ENCODE results near the gene ABCB1. TPM values are rescaled to one million over a fixed set of nuclear protein-coding genes. Genes with fewer than 3 reads are reported as not detected.

The ABCB1 gene
- total and polyA plus RNA-seq, 2 of the 8 experiments (the other 6 are each of a cell fraction or from before 2014, with no cell fraction given): 0.51 to 1.2 TPM

- WGBS, 2 experiments (ENCODE audit: extremely low coverage in 1 of 2, insufficient coverage in 1 of 2, insufficient read length in 1 of 2, insufficient replicate concordance in 2 of 2, low coverage in 1 of 2, low lambda C conversion rate in 2 of 2, missing lambda C conversion rate in 1 of 2): 100% methylated on average over 1 of the region's 1 CpG; no CpG with 5 or more reads in 1 of the 2 experiments
- Histone ChIP-seq H2BK20ac (ENCODE audit: low read length) (no peak overlapping the region), H3K4me1 (replicated peaks in 1 of 4; ENCODE audit: control insufficient read depth in 3 of 4, insufficient read depth in 4 of 4, low read length in 3 of 4) (peaks cover 0 to 4% (median 2%) of the 10 kb centered on the region in 4 experiments; a peak in 4 of 7 replicates), H3K27ac (ENCODE audit: low read depth, low read length) (no peak overlapping the region), H3K14ac (ENCODE audit: insufficient read length) (no peak overlapping the region), H3K56ac (replicated peaks; ENCODE audit: insufficient read length, low read depth, low read length) (no peak overlapping the region), H3K27me3 (replicated peaks in 1 of 4; ENCODE audit: control insufficient read depth in 3 of 4, extremely low read depth in 1 of 4, insufficient read depth in 3 of 4, low read length in 3 of 4) (peaks cover 4 to 20% (median 15%) of the 10 kb centered on the region in 4 experiments), H4K8ac (ENCODE audit: extremely low read depth, insufficient read depth, low read length) (no peak overlapping the region), H3K23ac (ENCODE audit: insufficient read length) (no peak overlapping the region), H4K20me1 (replicated peaks in 1 of 2; ENCODE audit: control insufficient read depth in 1 of 2, insufficient read depth in 2 of 2, low read length in 2 of 2) (peaks cover 0 to 2% of the 10 kb centered on the region in 2 experiments), H3K79me1 (ENCODE audit: low read depth, low read length) (no peaks in the 10 kb centered on the region), H3K23me2 (ENCODE audit: low read depth, low read length) (peaks cover 6% of the 10 kb centered on the region), H3K9ac (replicated peaks in 1 of 4; ENCODE audit: extremely low read depth in 1 of 4, low read depth in 3 of 4, low read length in 3 of 4) (no peak overlapping the region), H3K4me2 (ENCODE audit: insufficient read depth in 1 of 2, low read depth in 2 of 2, low read length in 2 of 2) (no peak overlapping the region), H4K91ac (replicated peaks; ENCODE audit: insufficient read length, low read length) (no peak overlapping the region), H3K18ac (ENCODE audit: extremely low read depth, low read length) (no peak overlapping the region), H2AK5ac (ENCODE audit: low read depth, low read length) (no peak overlapping the region), H3K9me3 (ENCODE audit: insufficient read depth in 2 of 2, low read depth in 1 of 2, low read length in 1 of 2) (no peaks in the 10 kb centered on the region), H2BK15ac (ENCODE audit: low read length) (no peak overlapping the region), H3K79me2 (ENCODE audit: control insufficient read depth in 1 of 2, insufficient read depth in 2 of 2, low read length in 2 of 2) (no peaks in the 10 kb centered on the region), H4K5ac (ENCODE audit: insufficient read length, low read depth, low read length) (no peak overlapping the region), H2BK120ac (replicated peaks; ENCODE audit: low read depth, low read length) (no peak overlapping the region), H2AFZ (ENCODE audit: low read length) (no peak overlapping the region), H3K36me3 (ENCODE audit: control insufficient read depth in 2 of 4, insufficient read depth in 4 of 4, low read length in 3 of 4) (no peaks in the 10 kb centered on the region), H3K4ac (replicated peaks; ENCODE audit: insufficient read length, low read depth, low read length) (no peak overlapping the region), H3K4me3 (ENCODE audit: extremely low read depth in 1 of 4, insufficient read depth in 2 of 4, low read depth in 3 of 4, low read length in 4 of 4) (no peak overlapping the region), H2BK5ac (ENCODE audit: low read depth, low read length) (no peak overlapping the region), H2BK12ac (ENCODE audit: low read depth, low read length) (no peak overlapping the region)
- DNase-seq (ENCODE audit: low read depth in 1 of 2, low spot score in 2 of 2) (no peak), FAIRE-seq (no peak)
- CTCF ChIA-PET (ENCODE audit: partially characterized antibody): no interaction called here
- POLR2A ChIA-PET (ENCODE audit: partially characterized antibody): no interaction called here
- TF ChIP-seq SP1 (IDR thresholded peaks at IDR 0.05; ENCODE audit: low read depth, low read length) (no peak), NRF1 (IDR thresholded peaks at IDR 0.05; ENCODE audit: low read depth, low read length) (no peak)
Observed at GRCh38 chr7:87604264-87604663, 3.6 kb upstream of the ABCB1 start.
